Gastroesophageal sphincter (tissue), 3 donors: ENCODE results near the gene IGLL5.

Source experiments
- EP300 ChIP-seq: sonication (generic); formaldehyde crosslinking; IDR thresholded peaks from one replicate; pipeline ENCODE4 v1.6.1; 2017; ENCODE audit warnings: antibody characterized with exemption, mild to moderate bottlenecking
- POLR2A ChIP-seq, 2 donors: fragments of 450-650 bp; IDR thresholded peaks; one replicate each; pipeline ENCODE4 v1.6.1; 2017; ENCODE audit warnings: antibody characterized with exemption in 2 of 2, mild to moderate bottlenecking in 2 of 2, moderate library complexity in 1 of 2
- TF ChIP-seq, protein P1 (sequence below), 4 experiments: fragments of 200-600 bp in 2 of 4; fragments of 450-650 bp in 2 of 4; sonication (generic) in 1 of 4; IDR thresholded peaks; one replicate each; pipeline ENCODE4 v1.5.1; 2017 to 2019; ENCODE audit warnings: antibody characterized with exemption in 4 of 4, mild to moderate bottlenecking in 2 of 4, moderate library complexity in 2 of 4

GRCh38 chr22:22927196-22927887 is 39.7 kb downstream of the IGLL5 start:
- TF ChIP-seq, protein P1, sequence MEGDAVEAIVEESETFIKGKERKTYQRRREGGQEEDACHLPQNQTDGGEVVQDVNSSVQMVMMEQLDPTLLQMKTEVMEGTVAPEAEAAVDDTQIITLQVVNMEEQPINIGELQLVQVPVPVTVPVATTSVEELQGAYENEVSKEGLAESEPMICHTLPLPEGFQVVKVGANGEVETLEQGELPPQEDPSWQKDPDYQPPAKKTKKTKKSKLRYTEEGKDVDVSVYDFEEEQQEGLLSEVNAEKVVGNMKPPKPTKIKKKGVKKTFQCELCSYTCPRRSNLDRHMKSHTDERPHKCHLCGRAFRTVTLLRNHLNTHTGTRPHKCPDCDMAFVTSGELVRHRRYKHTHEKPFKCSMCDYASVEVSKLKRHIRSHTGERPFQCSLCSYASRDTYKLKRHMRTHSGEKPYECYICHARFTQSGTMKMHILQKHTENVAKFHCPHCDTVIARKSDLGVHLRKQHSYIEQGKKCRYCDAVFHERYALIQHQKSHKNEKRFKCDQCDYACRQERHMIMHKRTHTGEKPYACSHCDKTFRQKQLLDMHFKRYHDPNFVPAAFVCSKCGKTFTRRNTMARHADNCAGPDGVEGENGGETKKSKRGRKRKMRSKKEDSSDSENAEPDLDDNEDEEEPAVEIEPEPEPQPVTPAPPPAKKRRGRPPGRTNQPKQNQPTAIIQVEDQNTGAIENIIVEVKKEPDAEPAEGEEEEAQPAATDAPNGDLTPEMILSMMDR (IDR thresholded peaks at IDR 0.05), result no peak
- TF ChIP-seq EP300 (no peak), POLR2A (IDR thresholded peaks at IDR 0.05) (no peak)
